HG02840 (cell line): ENCODE data around the gene CDH11.

Source experiments
- ATAC-seq: cut with Tn5 transposase; IDR thresholded peaks from one replicate; pipeline ENCODE4 v1.9.1; 2021; ENCODE audit warnings: mild to moderate bottlenecking, moderate library complexity, moderate number of reproducible peaks; ENCODE audit not compliant: unreplicated experiment, low FRiP score

CDH11 gene

GRCh38 chr16:64991001-64991400 lies 130.9 kb downstream of the CDH11 start:
- no peak for ATAC-seq

DNA sequence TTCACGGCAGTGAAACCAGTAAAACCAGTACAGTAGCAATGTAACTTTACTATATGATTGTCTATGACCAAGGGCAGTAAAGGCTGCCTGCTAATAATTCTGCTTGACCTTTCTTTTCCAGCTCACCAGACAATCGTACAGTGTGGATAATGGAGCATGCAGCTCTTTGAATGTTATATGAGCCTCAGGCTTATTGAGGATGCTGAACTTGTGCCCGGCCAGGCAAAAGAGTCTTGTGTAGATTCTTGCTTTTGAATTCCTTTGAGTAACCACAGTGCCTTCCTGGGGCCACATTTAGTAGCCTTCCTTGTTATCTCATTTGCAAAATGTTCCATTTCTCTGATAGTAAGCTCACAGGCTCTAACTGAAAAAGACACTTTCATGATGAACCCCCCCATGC lies 131.8 kb downstream of the CDH11 start:
- no peak for ATAC-seq

- no peak for ATAC-seq
These were observed 132.8 kb downstream of the CDH11 start for GRCh38 chr16:64989050-64989449.

- ATAC-seq, result no peak
These were observed 137.9 kb downstream of the CDH11 start for GRCh38 chr16:64983963-64984362.

DNA sequence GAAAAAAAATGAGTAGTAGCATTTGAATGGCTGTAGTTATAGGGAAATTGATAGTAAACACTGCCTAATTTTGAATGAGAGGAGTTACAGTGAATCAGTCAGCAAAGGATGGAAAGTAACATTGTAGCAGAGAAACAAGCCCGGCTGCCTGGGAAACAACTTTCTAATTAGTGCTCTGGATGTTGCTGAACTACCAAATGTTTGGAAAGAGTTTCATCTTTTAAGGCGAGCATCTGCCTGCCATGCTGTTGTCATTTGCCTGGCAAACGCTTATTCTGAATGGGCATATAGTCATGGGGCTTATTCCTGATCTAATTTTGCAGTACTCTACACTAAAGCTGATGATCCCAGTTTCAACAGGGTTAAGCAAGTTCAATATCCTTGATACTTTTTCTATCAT lies 138.6 kb downstream of the CDH11 start:
- no peak for ATAC-seq

DNA sequence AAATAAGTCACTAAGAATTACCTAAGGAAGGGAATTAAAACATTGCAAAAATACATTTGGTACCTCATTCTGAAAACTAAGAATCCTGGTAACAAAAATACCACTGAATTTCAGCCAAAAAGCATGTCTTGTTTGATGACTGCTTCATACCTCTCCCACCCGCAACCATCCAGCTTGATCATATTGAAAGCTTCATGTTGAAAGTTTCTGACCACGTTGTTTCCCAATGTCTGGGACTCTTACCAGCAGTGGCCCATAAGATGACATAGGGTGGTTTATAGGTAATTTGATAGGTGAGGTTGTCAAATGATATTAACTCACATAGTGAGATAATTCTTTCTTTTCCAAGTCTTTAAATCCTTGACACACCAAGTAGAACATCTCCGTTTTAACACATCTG lies 139.3 kb downstream of the CDH11 start:
- no peak for ATAC-seq

DNA sequence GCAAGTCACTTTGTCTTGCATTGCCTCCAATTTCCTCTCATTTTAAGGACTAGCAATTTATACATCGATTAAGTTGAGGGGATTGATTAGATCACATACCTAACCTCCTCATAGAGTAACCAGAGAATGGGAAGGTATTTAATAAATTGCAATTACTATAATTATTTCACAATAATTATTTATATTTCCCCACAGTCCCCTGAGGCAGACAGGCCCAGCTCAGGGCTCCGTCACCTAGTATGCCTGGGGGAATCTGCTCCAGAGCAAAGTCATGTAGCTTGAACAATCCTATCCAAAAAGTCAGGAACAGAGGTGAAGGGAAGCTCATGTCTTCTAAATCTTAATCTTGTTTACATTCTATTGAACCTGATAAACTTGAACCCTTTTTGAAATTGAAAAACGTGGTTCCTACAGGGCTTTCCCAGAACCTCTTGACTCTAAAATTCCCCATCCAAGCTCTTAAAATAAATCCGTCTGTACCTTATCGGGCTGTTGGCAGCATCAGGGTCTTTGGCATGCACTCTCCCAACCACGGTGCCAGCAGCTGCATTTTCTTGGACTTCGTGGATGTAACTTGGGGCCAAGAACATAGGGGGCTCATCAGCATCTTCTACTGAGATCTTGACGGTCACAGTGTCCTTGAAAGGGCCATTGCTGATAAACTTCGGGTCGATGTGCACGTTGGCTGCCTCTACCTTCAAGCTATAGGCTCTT lies 140.1 kb downstream of the CDH11 start:
- no peak for ATAC-seq

DNA sequence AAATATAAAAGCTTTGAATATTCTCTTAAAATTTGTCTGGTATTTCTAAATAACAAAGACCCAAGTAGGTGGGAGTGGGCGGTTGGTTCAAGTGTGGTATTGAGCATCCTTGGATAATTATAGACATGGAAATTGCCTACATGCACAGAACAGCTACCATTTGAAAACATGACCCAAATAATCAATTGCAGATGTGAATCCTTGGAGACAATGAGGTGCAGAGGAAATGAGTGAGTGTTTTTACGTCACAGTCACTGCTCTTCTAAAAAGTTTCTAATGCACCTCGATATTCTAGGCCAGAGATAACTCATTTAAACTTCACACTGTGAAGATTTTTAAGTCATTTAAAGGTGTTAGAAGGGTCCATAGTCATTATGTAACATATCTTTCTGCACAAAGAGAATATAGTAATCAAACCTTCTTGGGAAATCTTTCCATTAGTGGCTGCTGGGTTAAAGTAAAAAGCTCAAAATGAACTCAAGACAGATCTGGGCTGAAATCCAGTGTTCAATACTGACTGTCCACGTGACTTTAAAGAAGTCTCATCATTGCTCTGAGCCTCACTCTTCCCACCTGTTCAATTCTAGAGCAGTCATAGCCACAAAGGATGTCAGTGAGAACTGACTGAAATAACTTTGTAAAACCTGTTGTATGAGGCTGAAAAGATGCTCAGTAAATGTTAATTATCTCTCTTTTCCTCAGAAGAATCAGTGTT lies 144.5 kb downstream of the CDH11 start:
- ATAC-seq, result no peak

DNA sequence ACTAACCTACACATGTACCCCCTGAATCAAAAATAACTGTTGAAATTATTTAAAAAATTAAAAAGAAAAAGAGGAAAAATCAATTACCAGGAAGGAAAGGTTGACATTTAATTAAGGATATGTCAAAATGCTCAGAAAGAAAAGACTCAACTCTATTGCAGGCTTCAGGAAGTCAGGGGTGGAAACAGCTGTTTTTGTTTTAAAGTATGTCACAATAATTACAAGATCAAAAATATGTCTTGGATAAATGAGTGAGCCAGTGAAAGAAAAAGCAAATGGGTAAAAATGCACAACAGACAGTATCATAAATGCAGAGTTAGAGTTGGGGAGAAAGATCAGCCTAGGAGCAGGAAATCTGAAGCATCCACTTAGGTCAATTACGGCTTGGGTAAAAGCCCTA lies 146.0 kb downstream of the CDH11 start:
- no peak for ATAC-seq

GRCh38 chr16:64974381-64974780 lies 147.5 kb downstream of the CDH11 start:
- ATAC-seq, result no peak

GRCh38 chr16:64973171-64973570 lies 148.7 kb downstream of the CDH11 start:
- no peak for ATAC-seq

DNA sequence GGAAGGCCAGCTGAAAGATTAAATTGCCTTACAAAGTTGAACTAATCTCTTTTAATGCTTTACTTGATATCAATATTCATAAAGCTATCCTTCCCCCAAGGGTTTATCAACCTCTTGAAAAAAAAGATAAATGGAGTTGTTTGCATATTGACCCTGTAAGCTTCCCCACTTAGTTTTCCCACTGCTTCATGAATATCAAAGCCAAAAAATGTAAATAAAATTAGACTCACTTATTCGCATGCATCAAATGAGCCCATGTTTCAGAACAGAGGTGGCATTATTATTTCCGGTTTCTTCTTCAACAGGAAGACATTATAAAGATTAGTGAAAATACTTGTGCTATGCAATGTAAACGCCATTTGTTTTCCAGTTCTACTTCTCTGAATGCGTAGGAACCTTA lies 150.7 kb downstream of the CDH11 start:
- ATAC-seq, result no peak

- ATAC-seq, result no peak
These were observed 152.6 kb downstream of the CDH11 start for GRCh38 chr16:64969221-64969620.

GRCh38 chr16:64968539-64968938 lies 153.3 kb downstream of the CDH11 start:
- no peak for ATAC-seq

DNA sequence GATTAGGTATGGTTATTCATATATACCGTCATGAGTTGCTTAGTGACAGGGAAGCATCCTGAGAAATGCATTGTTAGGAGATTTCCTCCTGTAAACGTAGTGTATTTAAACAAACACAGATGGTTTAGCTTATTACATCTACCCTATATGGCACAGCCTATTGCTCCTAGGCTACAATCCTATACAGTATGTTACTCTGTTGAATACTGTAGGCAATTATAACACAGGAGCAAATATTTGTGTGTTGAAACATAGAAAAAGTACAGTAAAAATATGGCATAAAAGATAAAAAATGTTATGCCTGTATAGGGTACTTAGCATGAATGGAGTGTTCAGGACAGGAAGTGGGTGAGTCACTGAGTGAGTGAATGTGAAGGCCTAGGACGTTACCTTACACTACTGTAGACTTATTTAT lies 157.7 kb downstream of the CDH11 start:
- no peak for ATAC-seq

DNA sequence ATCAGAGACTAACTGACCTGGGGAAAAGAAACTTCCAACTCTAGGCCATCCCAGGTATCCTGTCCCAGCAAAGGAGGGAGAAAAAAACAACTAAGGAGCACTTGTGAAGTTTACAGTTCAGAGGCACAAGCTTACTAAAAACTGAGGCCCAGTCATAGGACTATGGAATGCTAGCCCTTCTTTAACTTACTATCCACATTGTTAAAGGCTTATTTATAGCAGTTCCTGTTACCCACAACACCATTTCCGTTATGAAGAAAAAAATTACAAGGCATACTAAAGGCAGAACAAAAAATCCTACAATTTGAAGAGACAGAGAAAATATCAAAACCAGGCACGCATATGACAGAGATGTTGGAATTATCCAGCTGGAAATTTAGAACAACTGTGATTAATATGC lies 159.1 kb downstream of the CDH11 start:
- ATAC-seq, result no peak

DNA sequence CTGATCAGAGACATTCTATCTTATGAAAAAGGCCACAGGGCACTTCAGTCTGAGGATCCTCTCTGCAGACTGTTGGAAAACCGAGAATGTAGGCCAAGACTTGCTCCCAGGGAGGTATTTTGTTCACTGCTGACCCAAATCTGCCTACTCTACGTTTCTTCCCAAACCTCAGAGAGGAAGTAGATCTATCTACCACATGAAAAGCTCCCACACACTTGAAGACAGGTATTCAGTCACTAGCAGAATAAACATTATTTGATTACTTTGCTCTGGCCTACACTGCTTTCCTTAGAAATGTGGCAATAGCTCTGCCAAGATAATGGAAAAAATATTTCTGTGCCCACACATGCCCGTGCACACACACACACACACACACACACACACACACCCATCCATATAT lies 164.6 kb downstream of the CDH11 start:
- no peak for ATAC-seq

DNA sequence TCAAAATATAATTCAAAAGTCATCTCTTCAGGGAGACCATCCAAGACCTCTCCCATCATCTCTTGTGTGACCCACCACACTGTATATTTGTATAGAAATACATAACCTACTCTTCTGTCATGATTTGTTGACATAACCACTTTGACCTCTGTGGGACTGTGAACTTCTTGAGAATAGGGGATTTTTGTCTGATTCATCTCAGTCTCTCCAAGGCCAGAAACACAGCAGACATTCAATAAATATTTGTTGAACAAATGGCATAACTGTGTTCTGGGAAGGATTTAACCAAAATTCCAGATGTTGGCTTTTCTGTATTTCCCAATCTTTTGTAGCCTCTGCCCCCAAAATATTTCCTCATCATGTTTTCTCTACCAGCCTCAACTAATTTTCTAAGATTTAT lies 169.7 kb downstream of the CDH11 start:
- ATAC-seq, result no peak

DNA sequence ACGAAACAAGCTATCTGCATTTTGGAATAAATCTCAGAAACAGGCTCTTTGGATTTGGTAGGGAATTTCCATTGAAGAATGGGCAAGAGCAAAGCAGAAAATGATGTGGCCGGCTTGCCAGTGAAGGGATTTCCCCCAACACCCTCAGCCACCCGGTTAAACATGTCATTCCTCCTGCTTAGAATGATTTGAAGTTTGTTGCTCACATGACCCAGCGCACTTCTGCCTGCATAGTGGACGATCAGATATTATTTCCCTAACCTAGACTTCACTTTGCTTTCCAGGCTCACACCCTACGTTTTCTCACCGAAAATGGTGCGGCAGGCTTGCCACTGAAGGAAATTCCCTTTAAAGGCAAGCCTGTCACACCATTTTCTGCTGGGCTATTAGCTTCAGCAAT lies 170.7 kb downstream of the CDH11 start:
- no peak for ATAC-seq

DNA sequence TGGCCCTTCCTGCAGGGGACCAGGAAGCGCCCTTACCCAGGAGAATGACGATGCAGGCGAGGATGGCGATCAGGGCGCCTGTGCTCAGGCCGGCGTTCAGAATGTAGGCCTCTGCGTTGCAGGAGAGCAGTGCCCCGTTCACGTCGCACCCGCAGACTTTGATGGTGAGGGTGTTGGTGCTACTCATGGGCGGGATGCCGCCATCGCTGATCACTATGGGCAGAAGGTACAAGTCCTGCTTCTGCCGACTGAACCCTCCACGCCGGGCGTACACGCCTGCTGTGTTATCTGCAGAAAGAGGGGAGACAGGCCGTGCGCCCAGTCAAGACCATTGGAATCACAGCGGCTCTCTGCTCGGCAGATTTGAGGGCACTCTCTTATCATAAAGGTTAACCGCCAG lies 171.1 kb downstream of the CDH11 start:
- ATAC-seq, result no peak

GRCh38 chr16:64950262-64950661 lies 171.6 kb downstream of the CDH11 start:
- ATAC-seq, result no peak

DNA sequence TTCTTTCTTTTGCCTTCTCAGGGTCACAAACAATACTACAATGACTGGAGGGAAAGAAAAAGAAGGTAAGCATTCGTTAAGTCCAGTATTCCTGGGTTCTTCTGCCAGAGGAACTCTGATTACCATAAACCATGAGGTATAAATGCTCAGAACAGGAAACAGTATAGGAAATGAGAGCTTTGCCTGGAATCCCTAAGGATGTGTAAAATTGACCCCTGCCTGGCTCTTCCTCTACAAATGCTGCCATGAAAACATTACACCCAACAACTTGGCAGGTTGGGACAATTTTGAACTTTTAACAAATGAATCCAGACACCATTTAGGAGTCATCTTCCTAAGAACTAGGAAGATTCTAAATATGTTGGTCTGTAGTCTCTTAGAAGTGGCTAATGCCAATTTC lies 173.8 kb downstream of the CDH11 start:
- ATAC-seq, result no peak
